GM21526 (cell line): ENCODE data around the gene MGAT4A.
A peak's percentile ranks its signal among the peaks of the same experiment; 100 is the strongest.
"Not testable (repeated sequence)": the region's sequence is repeated elsewhere in the genome, so short reads cannot be mapped to it uniquely, and the experiment has no call there.

ENCODE experiments used
- ATAC-seq: cut with Tn5 transposase; IDR thresholded peaks from one replicate; pipeline ENCODE4 v1.9.1; 2021; ENCODE audit warnings: moderate library complexity; ENCODE audit not compliant: unreplicated experiment, low FRiP score

MGAT4A gene

GRCh38 chr2:98608962-98609604 lies 121.8 kb downstream of the MGAT4A start:
- ATAC-seq = peak; percentile 1

DNA sequence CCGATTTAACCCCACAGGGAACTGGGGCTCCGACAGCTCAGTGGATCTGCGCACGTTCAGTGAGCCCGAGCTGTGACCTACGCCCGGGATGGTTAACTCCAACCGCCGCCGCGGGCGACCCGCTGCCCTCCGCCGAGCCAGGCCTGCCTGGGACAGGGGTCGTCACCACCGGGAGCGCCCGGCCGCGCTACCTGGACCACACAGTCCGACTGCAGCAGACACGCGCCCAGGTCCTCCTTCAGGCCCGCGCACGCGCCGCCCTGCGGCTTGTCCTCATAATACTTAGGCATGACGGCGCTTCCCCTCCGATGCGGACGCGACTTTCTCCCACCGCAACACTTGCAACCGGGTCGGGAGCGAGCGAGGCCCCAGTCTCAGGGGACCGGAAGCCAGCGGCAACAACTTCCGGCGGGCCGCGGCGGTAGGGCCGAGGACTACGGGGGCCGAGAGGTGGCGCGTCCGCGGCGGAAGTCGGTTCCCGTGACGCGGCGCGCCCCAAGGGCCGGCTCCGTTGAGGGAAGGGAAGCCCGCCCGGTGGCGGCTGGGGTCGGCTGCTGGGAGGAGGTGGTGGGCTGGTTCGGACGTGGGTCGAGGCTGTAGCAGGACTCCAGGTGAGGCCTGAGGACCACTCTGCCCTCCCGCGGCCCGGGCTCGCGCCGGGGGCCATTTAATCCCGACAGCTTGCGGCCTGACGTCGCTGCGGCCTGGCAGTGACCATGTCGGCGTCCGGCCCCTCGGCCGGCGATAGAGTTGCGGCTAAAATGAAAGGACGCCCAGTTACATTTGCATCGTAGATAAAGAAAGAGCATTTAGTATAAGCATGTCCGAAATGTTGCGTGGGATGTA lies 122.6 kb downstream of the MGAT4A start, which contains the start of the genes COA5 and UNC50:
COA5 (minus strand) TSS at position 397 of the 846 bp plus-strand sequence; CDS start at position 290, 107 bp downstream.
UNC50 (plus strand) TSS at position 474 of the 846 bp plus-strand sequence. CDS start 1,171 bp downstream, outside the sequence.
- peak; percentile 71 for ATAC-seq

GRCh38 chr2:98607741-98608115 lies 123.2 kb downstream of the MGAT4A start:
- no peak for ATAC-seq

- ATAC-seq = no peak
These were observed 123.8 kb downstream of the MGAT4A start for GRCh38 chr2:98607104-98607503.

GRCh38 chr2:98606431-98606830 lies 124.5 kb downstream of the MGAT4A start:
- no peak for ATAC-seq

DNA sequence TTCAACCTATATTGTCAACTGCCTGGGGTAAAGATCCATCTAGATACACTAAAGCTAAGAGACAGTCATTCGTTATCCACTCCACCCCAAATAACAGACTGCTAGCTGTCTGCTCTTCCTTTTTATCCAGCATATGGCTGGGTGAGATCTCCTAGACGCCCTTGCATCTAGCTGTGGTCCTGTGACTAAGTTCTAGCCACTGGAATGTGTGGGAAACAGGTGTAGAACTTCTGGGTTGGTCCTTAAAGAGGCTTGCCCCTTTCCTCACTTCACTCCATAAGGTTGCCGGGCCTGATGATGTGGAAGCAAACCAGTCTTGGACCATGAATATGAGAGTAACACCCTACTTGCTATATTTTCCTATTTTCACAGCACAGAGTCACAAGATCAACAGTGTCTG lies 125.9 kb downstream of the MGAT4A start:
- ATAC-seq = no peak

DNA sequence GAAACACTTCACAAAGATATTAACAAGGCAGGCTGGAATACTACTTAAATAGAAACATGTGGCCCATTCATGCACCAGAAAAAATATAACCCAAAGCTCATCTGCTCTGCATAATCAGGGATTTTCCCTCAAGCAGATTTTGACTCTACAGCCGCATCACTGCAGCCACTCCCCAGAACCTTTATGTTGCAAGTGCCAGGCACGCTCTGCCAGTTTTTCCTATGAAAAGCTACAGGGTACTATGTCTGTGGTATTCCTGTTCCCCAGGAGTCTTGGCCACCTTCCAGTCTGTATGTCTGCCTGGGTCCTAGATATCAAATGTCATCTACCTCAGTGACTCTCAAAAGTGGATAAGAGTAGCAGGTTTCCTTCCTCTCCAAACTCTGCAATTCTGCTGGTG lies 126.4 kb downstream of the MGAT4A start:
- ATAC-seq = no peak

GRCh38 chr2:98601532-98602132 lies 129.3 kb downstream of the MGAT4A start:
- ATAC-seq = peak; percentile 55

DNA sequence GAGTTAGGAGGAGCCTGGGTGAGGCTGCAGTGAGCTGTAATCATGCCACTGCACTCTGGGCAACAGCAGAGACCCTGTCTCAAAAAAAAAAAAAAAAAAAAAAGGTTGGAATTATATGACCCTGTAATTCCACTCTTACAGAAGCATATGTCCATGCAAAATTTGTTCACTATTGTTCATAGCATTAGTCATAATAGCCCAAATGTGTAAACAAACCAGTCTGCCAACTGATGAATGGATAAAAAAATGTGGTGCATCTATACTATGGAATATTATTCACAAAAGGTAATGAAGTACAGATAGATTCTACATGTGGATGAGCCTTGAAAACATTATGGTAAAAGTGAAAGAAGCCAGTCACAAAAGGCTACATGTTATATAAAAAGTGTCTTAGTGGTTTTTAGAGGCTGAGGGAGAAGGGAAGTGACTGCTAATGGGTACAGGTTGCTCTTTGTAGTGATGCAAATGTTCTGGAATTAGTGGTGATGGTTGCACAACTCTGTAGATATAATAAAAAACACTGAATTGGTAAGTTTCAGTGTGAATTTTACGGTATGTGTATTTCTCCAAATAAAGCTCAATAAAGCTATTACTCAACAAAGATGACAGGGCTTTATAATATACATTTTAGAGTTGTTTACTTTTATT lies 132.0 kb downstream of the MGAT4A start:
- no peak for ATAC-seq

GRCh38 chr2:98594665-98595064 lies 136.3 kb downstream of the MGAT4A start:
- ATAC-seq = not testable (repeated sequence)

DNA sequence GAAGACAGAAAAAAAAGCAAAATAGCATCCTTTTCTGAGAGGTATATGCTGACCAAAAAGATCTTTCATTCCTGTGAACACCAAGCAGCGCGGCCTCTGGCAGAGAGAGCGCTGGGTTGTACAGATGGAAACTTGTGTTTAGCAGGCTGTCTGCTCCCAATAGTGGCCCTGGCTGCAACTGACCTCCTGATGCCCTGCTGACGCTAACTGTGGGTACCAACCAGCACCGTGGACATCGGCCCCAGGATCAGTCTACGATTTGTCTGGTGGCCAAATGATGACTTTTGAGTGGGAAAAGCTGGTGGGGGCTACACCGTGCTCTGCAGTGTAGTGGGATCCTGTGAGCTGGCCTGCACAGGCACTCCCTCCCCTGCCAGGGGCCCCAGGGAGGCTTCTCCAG lies 138.4 kb downstream of the MGAT4A start:
- no peak for ATAC-seq

DNA sequence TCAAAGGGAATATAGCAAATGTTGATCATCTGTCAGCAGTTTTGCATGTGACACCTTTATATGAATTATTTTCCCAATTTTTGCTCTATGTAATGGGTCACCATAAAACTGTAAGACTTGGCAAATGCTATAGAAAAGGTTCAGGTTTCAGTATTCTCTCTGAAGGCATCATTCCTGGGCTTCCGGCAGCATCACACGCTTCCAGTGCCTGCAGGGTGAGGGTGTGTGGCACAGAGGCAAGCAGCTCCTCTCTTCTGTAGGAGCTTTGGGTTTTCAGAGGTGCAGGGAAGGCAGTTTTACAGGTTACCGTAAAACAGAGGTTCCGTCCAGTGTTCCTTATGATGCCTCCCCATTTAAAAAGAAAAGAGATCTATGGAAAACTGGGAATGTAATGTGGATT lies 141.4 kb downstream of the MGAT4A start:
- ATAC-seq = no peak

- no peak for ATAC-seq
These were observed 142.0 kb downstream of the MGAT4A start for GRCh38 chr2:98588880-98589431.

GRCh38 chr2:98586551-98587140 lies 144.3 kb downstream of the MGAT4A start:
- no peak for ATAC-seq

DNA sequence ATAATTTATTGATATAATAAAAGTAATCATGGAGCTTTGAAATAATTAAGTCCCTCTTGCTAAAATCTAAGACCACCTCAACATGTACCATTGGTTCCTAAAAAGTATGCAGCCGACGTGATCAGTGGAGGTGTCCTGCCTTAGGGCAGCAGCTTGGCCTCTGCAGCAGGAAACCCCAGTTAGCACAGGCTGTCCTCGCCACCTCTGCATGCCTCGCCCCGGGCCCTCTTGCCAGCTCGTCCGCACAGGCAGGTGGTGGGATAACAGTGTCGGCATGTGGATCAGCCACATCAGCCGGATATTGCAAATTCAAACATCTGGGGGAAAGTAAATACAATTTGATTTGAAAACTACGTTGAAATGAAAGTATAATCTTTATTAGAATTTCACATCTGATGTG lies 145.5 kb downstream of the MGAT4A start:
- no peak for ATAC-seq

- no peak for ATAC-seq
These were observed 146.9 kb downstream of the MGAT4A start for GRCh38 chr2:98583816-98584618.

GRCh38 chr2:98583276-98583675 lies 147.7 kb downstream of the MGAT4A start:
- ATAC-seq = no peak

DNA sequence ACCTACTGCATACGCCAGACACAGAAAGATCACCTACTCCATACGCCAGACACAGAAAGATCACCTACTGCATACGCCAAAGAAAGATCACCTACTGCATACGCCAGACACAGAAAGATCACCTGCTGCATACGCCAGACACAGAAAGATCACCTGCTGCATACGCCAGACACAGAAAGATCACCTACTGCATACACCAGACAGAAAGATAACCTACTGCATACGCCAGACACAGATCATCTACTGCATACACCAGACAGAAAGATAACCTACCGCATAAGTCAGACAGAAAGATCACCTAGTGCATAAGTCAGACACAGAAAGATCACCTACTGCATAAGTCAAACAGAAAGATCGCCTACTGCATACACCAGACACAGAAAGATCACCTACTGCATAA lies 148.4 kb downstream of the MGAT4A start:
- ATAC-seq = no peak

DNA sequence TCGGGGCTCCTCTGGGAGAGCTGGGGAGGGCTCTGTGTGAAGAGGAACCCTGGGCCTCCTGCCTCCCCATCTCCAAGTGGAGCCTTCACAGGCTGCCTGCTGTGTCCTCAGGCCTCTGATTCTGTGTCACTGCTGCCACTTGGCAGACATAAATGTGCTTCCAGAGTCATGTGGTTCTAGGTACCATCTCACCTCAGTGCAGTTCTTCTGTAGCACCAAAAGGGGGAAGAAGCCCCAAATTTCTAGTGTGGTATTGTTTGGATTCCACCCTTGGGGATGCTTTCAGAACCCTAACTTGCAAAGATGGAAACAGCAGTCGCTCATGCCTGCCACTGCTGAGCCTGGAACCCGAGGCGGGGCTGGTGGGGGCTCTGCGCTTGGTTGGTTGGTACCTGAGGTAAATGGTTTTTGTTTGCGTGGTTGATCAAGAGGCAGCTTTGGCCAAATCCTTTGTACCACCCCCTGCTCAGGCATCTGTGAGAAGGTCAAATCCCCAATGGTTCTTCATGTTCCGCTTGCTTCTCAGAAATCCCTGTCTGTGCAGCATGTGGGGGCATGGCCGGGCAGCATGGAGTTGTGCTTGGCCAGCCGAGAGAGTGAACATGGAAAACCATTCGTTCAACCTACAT lies 150.2 kb downstream of the MGAT4A start:
- ATAC-seq = no peak
